Stimulated activated CD4-positive, alpha-beta T cell treated with anti-CD3 and anti-CD28 coated beads, Interleukin-4, amount 100 ng/mL, for 4 hours (primary cell): Measurements from ENCODE around the gene NXNL1.

Source experiments
- DNase-seq, 2 experiments: peaks; one replicate each; pipeline ENCODE4 v3.0.0-alpha.2; 2020

NXNL1 gene

DNA sequence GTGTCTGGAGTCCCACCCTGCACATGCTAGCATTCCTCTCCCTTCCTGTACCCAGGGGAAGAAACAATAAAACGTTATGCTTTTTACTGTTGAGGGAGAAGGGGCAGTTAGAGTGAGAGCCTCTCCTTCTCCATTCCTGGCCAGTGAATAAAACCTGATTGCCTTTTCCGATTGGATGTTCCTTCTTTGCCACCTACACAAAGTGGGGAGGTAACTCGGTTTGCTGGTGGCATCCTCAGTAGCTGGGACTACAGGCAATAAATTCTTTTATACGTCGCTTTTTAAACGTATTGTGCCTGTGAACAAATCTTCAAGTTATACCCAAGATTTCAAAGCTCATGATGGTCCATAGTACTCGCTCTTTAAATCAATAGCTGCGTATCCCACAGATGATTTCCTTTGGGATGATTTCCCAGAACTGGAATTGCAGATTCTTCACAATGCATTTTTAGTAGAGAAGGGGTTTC is 41.5 kb downstream of the NXNL1 start:
- DNase-seq = no peak

DNA sequence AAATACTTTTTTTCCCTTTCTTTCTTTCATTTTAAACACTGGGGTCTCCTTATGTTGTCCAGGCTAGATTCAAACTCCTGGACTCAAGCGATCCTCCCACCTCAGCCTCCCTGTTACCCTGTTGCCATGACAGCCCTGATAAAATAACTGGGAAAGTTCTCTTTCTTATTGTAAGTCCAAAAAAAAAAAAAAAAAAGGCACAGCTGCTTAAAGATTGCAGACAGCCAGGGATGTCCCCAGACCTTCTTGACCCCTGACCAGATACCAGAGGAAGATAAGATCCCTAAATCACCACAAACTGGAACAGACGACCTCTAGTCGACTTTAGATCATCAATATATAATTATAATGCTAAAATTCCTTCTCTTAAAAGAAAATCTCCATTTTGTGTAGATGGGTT is 42.0 kb downstream of the NXNL1 start:
- no peak for DNase-seq

DNA sequence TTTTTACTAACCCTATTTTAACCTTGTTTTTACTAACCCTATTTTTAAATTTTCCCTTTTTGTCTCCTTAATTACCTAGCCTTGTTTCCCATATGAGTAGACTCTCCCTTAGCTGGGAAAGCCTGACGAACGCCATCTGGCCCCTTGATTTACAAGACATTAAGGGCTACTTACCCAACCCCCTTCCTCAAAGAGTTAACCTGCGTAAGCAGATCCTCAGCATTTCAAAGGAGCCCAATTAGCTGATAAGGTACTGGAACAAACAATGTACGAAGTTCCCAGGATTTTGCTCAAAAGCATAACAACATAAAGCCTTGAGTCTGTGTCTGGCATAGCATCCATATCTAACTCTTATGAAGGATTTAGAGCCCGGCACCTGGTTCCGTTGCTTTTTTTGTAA is 45.6 kb downstream of the NXNL1 start:
- DNase-seq = no peak

DNA sequence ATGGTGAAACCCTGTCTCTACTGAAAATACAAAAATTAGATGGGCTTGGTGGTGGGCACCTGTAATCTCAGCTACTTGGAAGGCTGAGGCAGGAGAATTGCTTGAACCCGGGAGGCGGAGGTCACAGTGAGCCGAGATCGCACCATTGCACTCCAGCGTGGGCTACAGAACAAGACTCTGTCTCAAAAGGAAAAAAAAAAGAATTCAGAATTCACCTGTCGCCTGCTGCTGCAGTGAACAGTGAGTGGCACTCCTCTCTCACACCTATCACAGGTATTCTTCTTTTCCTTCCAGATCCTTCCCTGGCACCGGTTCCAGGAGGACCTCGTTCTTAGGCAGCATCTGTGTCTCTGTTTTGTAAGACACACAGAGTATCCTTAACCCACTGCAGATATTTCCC is 46.6 kb downstream of the NXNL1 start:
- no peak for DNase-seq

DNA sequence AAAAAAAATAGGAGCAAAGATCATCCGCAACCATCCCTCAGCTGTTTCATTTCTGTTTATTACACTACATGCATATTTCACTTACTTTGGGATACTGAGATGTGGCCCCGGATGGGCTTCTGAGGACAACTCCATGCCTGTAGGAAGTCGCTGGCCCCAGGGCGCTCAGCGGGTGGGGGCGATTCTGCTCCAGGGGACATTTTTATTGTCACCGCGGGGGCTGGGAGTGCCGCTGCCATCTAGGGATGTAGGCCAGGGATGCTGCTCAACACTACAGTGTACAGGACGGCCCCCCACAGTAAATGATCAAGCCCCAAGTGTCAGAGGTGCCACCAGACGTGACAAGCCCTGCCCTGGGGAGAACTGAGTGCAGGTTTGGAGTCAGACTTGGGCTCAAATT is 48.9 kb downstream of the NXNL1 start:
- no peak for DNase-seq

DNA sequence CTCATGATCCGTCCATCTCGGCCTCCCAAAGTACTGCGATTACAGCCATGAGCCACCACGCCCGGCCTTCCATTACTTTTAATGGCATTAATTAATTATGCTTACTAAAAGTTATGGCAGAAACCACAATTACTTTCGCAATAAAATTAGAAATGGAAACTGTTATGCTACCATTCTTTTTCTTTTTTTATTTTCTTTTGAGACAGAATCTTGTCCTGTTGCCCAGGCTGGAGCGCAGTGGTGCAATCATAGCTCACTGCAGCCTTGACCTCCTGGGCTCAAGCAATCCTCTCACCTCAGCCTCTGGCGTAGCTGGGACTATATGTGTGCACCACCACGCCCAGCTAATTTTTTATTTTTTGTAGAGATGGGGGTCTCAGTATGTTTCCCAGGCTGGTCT is 50.7 kb downstream of the NXNL1 start:
- DNase-seq = no peak

DNA sequence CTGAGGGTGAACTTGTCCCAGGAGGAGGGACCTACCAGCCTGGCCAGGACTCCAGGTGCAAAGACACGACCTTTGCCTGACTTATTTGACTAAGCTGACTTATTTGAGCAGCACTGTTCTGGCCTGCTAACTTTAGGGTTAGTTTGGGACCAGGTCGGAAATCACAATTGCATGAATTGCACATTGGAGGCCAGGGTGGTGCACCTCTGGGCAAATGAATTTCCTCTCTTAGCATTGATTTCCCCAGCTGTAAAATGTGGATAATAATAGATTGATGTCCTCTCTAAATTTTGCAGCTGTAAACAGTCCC is 53.9 kb downstream of the NXNL1 start:
- DNase-seq = no peak

DNA sequence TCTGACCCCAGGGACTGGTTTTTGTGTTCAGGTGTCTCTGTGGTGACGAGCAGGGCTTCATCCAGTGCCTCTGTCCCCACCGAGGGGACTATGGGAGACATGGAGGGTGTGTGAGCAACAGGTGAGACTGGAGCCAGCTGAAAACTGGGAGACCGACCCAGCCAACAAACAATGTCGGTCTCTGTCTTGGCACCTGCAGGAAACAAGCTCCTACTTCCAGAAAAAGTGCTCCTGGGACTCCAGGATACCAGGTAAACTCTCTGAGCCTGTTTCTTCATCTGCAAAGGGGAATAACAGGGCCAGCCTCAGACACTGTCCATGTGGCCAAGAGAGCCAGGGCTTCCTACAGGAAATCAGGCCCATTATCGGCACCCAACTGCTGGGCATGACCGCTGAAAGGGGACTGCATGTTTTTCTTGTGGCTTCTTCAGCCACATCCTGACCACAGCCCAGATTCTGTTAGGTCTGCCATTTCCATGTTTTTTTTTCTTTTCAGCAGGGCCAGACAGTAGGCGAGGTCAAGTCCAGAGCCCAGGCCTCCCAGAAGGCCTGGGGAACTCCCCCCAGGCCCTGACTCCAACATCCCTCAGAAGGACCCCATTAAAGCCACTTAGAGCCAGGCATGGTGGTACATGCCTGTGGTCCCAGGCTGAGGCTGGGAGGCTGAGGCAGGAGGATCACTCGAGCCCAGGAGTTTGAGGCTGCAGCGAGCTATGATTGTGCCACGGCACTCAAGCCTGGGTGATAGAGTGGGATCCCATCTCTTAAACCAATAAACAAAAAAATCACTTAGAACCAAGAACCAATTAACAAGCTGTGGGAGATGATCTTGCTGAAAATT is 54.5 kb downstream of the NXNL1 start:
- no peak for DNase-seq
